Left colon (tissue), 2 donors: Measurements from ENCODE around the gene CC2D2A. TPM values are rescaled to one million over a fixed set of nuclear protein-coding genes. Genes with fewer than 3 reads are reported as not detected.

Source experiments
- ATAC-seq: fragments of 200-7000 bp; cut with Tn5 transposase; one replicate; pipeline ENCODE4 v1.9.1; 2020; ENCODE audit warnings: mild to moderate bottlenecking, moderate library complexity
- DNase-seq, 2 donors: peaks; one replicate each; pipeline ENCODE4 v3.0.0-alpha.2; 2020
- intact Hi-C, 2 donors: fragments of 100-400 bp; cut with DNase I in 1 of 2; cut with micrococcal nuclease in 1 of 2; formaldehyde crosslinking; loops; one replicate each; pipeline versions ENCODE4 v1.11.2 to v1.14.0; 2022; cut with DNase I, micrococcal nuclease
- total RNA-seq, 2 donors: library from RNA; stranded (reverse); fragmentation: NEBNext Ultra II Directional; extraction: Animal tissue kit (Norgen Biotek cat#: 25700); gene quantifications; one replicate each; pipeline ENCODE4 v1.2.1, GENCODE V29; 2021
- donor health status: DM: no; HTN: no; CAD: no.
- donor health status: DM: yes; HTN: yes; CAD: no.

The CC2D2A gene
- total RNA-seq, 2 donors from 2014 or later: 4.8 to 8.6 TPM

DNA sequence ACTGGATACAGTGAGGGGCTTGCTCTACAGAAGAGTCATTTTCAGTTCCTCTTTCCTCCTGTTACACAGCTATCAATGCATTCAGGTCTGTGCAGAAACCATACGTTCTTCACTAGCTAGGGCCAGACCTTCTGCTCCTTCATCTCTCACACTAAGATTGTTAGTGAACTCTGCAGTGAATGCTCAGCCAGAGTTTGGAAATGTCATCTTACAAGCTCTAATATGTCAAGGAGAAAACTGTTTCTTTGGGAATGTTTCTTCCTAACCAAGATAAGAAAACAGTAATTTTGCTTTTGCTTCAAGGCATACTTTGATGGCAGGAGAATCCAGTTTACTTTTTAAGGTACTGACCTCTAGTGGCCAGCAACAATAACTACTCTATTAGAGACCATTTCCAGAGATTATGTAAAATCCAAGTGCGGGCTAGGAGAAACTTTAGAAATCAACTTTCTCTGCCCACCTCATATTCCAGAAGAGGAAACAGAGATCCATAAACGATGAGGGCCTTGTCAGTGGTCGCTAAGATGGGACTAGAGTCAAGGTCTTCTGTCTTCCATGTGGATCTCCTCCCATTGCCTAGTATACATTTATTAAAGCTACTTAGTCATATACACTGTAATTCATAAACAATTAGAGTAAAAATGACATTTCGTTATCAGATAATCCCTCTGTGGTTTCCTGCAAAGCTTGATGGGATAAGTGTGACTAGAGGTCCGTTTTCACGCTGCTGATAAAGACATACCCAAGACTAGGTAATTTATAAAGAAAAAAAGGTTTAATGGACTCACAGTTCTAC, 12.1 kb upstream of the CC2D2A start:
- intact Hi-C loops: loop anchor here (5.0 kb wide), 2 partner anchors 220 to 225 kb away; no protein-coding TSS in a partner anchor
- DNase-seq: no peak
- peak; percentile 66 for ATAC-seq

- ATAC-seq: no peak
- intact Hi-C loops: loop anchor here (5.0 kb wide), 2 partner anchors 221 to 226 kb away; no protein-coding TSS in a partner anchor
- no peak for DNase-seq
Measured at GRCh38 chr4:15458616-15459015, 11.1 kb upstream of the CC2D2A start.

- DNase-seq (no peak), ATAC-seq (no peak)
- intact Hi-C loops: loop anchor here (5.0 kb wide), 2 partner anchors 222 to 227 kb away; no protein-coding TSS in a partner anchor
Measured at GRCh38 chr4:15459706-15460105, 10.0 kb upstream of the CC2D2A start.

DNA sequence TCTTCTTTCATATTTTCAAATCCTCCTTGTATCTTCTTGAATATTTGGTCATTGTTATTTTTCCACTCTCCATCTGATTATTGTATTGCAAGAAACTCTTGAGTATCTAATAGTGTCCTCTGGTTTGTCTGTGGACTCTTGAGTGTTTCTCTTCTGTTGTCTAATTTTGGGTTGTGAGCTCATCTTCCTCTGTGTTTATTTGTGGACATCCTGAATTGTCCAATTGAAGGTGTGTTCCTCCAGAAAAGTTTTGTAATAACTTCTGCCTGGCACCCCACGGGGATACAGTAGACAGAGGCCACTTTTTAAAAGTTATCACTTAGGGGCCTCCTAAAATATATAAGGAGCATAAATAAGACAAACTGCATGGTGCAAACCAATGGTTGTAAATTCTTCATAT, 3.1 kb upstream of the CC2D2A start:
- intact Hi-C loops: no loop called here
- no peak for ATAC-seq
- DNase-seq: no peak

DNA sequence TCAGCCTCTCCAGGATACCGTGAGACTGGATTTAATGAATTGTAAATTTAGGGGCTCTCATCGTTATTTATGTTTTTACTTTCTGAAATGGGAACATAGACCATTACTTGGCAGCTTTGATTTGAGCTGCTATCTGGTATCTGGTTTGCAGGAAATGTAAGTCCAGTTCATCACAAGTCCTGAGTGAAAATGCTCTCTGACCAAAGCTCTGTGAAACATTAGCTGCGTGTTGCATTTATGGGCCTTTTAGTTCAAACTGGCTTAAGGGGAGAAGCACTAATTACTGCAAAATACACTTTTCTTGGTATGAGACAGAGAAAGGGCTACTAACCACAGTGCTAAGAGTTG, 420 bp downstream of the CC2D2A start:
- ATAC-seq: peak; percentile 37
- DNase-seq: no peak
- intact Hi-C loops: loop anchor here in 1 of 2 donors (10.0 kb wide), 1 partner anchor 485 kb away; no protein-coding TSS in a partner anchor

- ATAC-seq (no peak), DNase-seq (no peak)
- intact Hi-C loops: loop anchor here in 1 of 2 donors (5.0 to 10.0 kb wide), 2 partner anchors 171 to 478 kb away; no protein-coding TSS in a partner anchor
Measured at GRCh38 chr4:15476396-15476795, 6.7 kb downstream of the CC2D2A start.

GRCh38 chr4:15478724-15479088, 9.0 kb downstream of the CC2D2A start:
- ATAC-seq: no peak
- intact Hi-C loops: loop anchor here in 1 of 2 donors (5.0 to 10.0 kb wide), 2 partner anchors 169 to 476 kb away; no protein-coding TSS in a partner anchor
- DNase-seq: no peak

DNA sequence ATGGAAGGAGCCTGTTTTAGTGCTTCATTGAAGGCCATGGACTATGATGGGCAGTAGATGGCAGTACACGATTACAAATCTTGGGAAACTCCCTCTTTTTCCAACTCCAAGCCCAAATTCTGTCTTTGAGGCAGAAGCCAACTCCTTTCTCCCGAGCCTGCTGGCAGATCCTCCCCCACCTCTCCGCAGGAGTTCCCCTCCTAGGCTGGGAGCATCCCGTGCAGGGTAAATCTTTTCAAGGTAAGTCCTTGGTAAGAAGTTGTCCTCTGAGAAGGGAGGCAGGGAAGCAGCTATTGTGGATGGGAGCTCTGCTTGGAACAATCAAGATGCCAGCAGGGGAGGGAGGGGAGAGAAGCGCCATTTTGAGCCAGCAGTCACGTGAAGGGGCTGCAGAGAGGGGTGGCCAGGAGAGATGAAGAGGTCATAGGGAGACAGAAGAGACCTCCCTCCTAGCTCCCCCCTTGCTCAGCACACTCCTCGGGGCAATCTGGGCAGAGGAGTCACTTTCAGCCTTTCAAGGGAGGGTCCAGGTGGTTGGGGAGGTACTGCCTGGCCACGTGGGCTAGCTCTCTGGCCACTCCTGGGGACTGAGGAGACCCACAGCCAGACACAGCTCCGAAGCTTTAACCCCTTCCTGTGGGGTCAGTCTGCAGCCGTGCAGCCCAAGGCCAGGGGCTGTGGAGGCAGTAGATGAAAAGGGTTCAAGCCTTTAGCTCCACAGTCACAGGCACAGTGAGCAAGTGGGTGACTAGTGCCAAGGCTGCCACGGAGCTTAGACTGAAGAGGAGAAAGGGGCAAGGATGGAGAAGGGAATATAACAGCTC, 9.6 kb downstream of the CC2D2A start:
- peak; percentile 70 for ATAC-seq
- intact Hi-C loops: loop anchor here in 1 of 2 donors (5.0 to 10.0 kb wide), 2 partner anchors 168 to 476 kb away; no protein-coding TSS in a partner anchor
- DNase-seq: peak; percentile 8 to 32

DNA sequence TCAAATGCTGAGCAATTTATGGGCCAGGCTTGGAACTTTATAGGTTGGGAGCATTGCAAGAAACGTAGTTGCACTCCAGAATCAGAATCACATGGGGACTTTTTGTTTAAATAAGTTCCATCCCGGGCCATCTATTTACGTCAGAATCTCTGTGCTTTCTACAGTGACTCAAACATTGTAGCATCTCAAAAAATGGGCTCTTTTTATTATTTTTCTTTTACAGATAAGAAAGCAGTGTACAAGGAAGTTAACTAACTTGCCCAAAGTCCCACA, 10.2 kb downstream of the CC2D2A start:
- ATAC-seq (no peak), DNase-seq (no peak)
- intact Hi-C loops: loop anchor here in 1 of 2 donors (5.0 to 10.0 kb wide), 2 partner anchors 167 to 475 kb away; no protein-coding TSS in a partner anchor

- no peak for DNase-seq
- intact Hi-C loops: no loop called here
- no peak for ATAC-seq
Measured at GRCh38 chr4:15481961-15482745, 12.5 kb downstream of the CC2D2A start.

DNA sequence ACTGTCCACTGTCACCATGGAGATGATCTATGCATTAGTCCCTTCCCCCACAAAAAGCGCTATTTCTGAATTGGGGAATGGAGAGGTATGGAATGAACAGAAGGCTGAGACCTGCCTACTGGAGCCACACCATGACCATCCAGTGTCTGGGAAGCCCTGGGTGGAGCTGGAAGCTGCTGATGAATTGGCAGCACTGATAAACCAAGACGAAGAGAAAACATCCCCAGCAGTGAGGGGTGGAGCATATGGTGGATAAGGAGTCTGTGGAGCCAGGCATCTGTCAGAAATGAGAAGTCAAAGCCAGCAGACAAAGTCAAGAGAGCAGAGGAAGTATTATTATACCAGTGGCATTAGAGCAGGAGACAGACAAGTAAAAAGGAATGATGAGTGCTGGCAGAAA, 13.2 kb downstream of the CC2D2A start:
- intact Hi-C loops: no loop called here
- DNase-seq (no peak), ATAC-seq (no peak)

GRCh38 chr4:15488136-15488535, 18.5 kb downstream of the CC2D2A start:
- DNase-seq (no peak), ATAC-seq (no peak)
- intact Hi-C loops: no loop called here

DNA sequence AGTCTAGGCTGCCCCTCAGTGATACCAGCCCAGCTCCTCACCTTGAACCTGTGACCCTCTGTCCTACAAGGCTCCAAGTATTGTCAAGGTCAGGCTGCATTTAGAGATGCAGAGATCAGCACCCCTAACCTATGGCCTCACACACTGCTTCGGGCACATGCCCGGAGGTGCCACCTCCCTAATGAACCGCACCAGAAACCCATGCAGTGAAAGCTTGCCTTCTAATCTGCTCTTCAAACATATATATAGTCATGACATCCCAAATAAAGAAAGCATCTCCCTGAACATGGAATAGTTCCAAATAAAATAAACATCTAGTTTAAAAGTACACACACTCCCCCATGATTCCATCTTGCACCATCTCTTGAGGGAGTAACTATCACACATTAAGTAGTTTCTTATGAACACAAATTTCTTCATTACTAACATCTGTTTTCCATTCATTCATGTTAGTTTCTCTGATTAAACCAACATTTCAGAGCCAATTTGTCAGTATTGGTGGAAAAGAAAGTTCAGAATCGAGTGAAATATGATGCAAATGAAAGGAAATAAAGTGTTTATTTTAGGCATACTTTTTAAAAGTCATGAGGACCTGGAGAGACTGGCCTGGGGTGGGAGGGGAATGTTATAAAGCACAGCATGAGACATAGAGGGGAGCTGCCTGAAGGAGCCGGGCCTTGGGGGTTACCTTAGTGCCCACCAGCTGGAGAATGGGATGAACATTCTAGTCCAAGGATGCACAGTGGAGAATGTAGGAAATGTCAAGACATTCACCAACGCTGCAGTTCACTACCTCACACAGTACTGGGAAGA, 19.2 kb downstream of the CC2D2A start:
- intact Hi-C loops: no loop called here
- DNase-seq: no peak
- ATAC-seq: no peak

- ATAC-seq (no peak), DNase-seq (no peak)
- intact Hi-C loops: no loop called here
Measured at GRCh38 chr4:15489551-15489950, 19.9 kb downstream of the CC2D2A start.

DNA sequence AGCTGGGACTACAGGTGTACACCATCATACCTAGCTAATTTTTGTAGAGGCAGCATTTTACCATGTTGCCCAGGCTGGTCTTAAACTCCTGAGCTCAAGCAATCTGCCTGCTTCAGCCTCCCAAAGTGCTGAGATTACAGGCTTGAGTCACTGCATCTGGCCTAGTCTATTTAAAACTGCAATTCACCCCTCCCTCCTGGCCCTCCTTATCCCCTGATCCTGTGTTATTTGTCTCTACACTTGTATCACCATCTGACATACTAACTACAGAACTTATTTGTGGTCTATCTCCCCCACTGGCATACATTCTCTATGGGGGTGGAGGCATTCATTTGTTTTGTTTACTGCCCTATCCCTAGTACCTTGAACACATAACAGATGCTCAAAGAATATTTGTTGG, 23.7 kb downstream of the CC2D2A start:
- no peak for ATAC-seq
- intact Hi-C loops: no loop called here
- DNase-seq: no peak

DNA sequence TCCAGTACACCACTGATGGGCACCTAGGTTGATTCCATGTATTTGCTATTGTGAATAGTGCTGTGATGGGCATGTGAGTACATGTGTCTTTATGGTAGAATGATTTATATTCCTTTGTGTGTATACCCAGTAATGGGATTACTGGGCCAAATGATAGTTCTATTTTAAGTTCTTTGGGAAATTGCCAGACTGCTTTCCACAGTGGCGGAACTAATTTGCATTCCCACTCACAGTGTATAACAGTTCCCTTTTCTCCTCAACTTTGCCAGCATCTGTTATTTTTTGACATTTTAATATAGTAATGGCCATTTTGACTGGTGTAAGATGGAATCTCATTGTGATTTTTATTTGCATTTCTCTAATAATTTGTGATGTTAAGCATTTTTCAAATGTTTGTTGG, 25.9 kb downstream of the CC2D2A start:
- intact Hi-C loops: no loop called here
- DNase-seq: no peak
- ATAC-seq: no peak

DNA sequence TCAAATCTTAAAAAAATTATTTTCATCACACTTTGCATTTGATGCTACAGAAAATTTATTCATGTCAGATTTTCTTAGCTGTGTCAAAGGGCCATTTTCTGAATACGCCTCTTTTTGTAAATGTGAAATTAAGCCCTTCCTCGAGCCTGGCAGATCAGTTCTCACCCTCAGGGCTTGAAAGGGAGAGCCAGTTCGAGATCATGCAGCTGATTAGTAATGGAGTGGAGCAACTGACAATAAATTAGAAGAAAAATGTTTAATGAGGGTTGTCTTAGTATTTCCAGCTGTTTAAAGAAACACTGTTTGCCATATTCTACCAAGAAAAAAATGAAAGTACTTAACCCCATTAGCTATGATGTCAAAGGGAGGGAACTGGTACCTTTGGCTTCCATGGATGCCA, 28.7 kb downstream of the CC2D2A start:
- intact Hi-C loops: no loop called here
- DNase-seq: no peak

DNA sequence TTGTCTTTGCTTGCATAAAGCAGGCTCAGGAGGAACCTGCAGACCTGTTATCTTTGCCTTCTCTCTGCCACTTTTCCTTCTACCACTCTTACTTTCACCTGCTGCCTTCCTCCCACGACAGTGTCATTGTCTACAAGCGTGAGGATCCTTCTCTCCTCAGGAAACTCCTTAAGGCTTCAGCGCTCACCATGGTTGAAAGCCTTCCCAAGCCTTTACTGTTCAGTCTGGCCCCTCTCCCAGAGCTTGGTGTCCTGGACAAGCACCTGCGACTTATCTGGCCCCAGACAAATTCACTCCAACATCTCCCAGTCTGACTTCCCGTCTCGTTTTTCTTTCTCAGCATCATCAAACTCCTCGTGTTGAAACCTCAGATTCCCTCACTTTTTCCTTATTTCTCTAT, 31.0 kb downstream of the CC2D2A start:
- no peak for DNase-seq
- intact Hi-C loops: no loop called here
- no peak for ATAC-seq

More for the DNA sequence above, 28.7 kb downstream of the CC2D2A start:
- ATAC-seq: no peak
